CD14-positive monocyte (primary cell): ENCODE measurements around the gene COPE. TPM values are rescaled to one million over a fixed set of nuclear protein-coding genes. Genes with fewer than 3 reads are reported as not detected.

Experiments used
- DNase-seq, 3 donors: peaks; one replicate each; pipeline ENCODE4 v3.0.0-alpha.2; 2011 to 2022
- H2AFZ ChIP-seq: 2 replicates; pipeline ENCODE4 v1.6.0; 2012; ENCODE audit warnings: mild to moderate bottlenecking, low read depth, low read length, inconsistent platforms; ENCODE audit not compliant: insufficient read depth, poor library complexity, severe bottlenecking
- H3K27ac ChIP-seq, 2 donors: 1 replicate in 1 of 2; 2 replicates in 1 of 2; pipeline ENCODE4 v1.5.1; 2012 to 2013; ENCODE audit warnings: low read length in 2 of 2, control low read depth in 1 of 2, inconsistent platforms in 1 of 2, low read depth in 1 of 2, mild to moderate bottlenecking in 1 of 2
- H3K27me3 ChIP-seq, 2 donors: one replicate each; pipeline versions ENCODE4 v1.6.0 to v1.6.1; 2011 to 2013; ENCODE audit warnings: low read length in 2 of 2; ENCODE audit not compliant: control insufficient read depth in 2 of 2, insufficient read depth in 2 of 2
- H3K36me3 ChIP-seq, 2 donors: replicated peaks in 1 of 2; 1 replicate in 1 of 2; 2 replicates in 1 of 2; pipeline versions ENCODE4 v1.5.1 to v1.6.1; 2012 to 2013; ENCODE audit warnings: low read length in 2 of 2, control low read depth in 1 of 2, inconsistent platforms in 1 of 2, mild to moderate bottlenecking in 1 of 2; ENCODE audit not compliant: insufficient read depth in 2 of 2, control insufficient read depth in 1 of 2
- H3K4me1 ChIP-seq, 2 donors: 1 replicate in 1 of 2; 2 replicates in 1 of 2; pipeline versions ENCODE4 v1.5.1 to v1.6.1; 2012 to 2013; ENCODE audit warnings: low read length in 2 of 2, control low read depth in 1 of 2, inconsistent platforms in 1 of 2, mild to moderate bottlenecking in 1 of 2, moderate library complexity in 1 of 2; ENCODE audit not compliant: insufficient read depth in 2 of 2, control insufficient read depth in 1 of 2
- H3K4me2 ChIP-seq: replicated peaks from 2 replicates; pipeline ENCODE3; 2012; ENCODE audit warnings: low read length, moderate library complexity, mild to moderate bottlenecking; ENCODE audit not compliant: poor library complexity, severe bottlenecking; ENCODE audit errors: extremely low read depth
- H3K4me3 ChIP-seq, 3 experiments: fragments of 200-600 bp in 1 of 3; sonication (generic) in 1 of 3; replicated peaks in 1 of 3; 1 replicate in 2 of 3; 2 replicates in 1 of 3; pipeline ENCODE4 v1.5.1; 2011 to 2013; ENCODE audit warnings: low read length in 3 of 3, mild to moderate bottlenecking in 3 of 3, control low read depth in 2 of 3, low read depth in 2 of 3, inconsistent platforms in 1 of 3, moderate library complexity in 1 of 3
- H3K79me2 ChIP-seq: 2 replicates; pipeline ENCODE4 v1.6.0; 2012; ENCODE audit warnings: mild to moderate bottlenecking, control low read depth, inconsistent platforms, low read length, moderate library complexity; ENCODE audit not compliant: insufficient read depth
- H3K9ac ChIP-seq: 2 replicates; pipeline ENCODE4 v1.6.0; 2017; ENCODE audit warnings: low read length, mild to moderate bottlenecking; ENCODE audit not compliant: insufficient read depth, poor library complexity, severe bottlenecking
- H3K9me3 ChIP-seq, 2 donors: replicated peaks in 1 of 2; 1 replicate in 1 of 2; 2 replicates in 1 of 2; pipeline versions ENCODE4 v1.5.1 to v1.6.1; 2012 to 2013; ENCODE audit warnings: low read length in 2 of 2, control low read depth in 1 of 2; ENCODE audit not compliant: control insufficient read depth in 1 of 2, insufficient read depth in 1 of 2
- H4K20me1 ChIP-seq: 2 replicates; pipeline ENCODE4 v1.6.0; 2012; ENCODE audit warnings: mild to moderate bottlenecking, low read length, control low read depth, moderate library complexity; ENCODE audit not compliant: insufficient read depth
- H3K27ac Mint-ChIP-seq, 7 donors: one replicate each; pipeline ENCODE4 v1.8.0; 2020; ENCODE audit warnings: mild to moderate bottlenecking in 7 of 7, mixed read lengths in 7 of 7, moderate library complexity in 6 of 7, inconsistent platforms in 2 of 7
- H3K27me3 Mint-ChIP-seq, 3 donors: one replicate each; pipeline ENCODE4 v1.8.0; 2021 to 2022; ENCODE audit warnings: low read depth in 3 of 3, mild to moderate bottlenecking in 3 of 3, mixed read lengths in 3 of 3, moderate library complexity in 3 of 3, inconsistent platforms in 1 of 3
- H3K36me3 Mint-ChIP-seq, 2 donors: one replicate each; pipeline ENCODE4 v1.8.0; 2020; ENCODE audit warnings: mixed read lengths in 2 of 2, inconsistent platforms in 1 of 2, mild to moderate bottlenecking in 1 of 2
- H3K4me1 Mint-ChIP-seq: one replicate; pipeline ENCODE4 v1.8.0; 2020; ENCODE audit warnings: mild to moderate bottlenecking, mixed read lengths
- H3K4me3 Mint-ChIP-seq, 2 donors: one replicate each; pipeline ENCODE4 v1.8.0; 2020; ENCODE audit warnings: mild to moderate bottlenecking in 2 of 2, mixed read lengths in 2 of 2, moderate library complexity in 1 of 2
- H3K9me3 Mint-ChIP-seq, 7 donors: one replicate each; pipeline ENCODE4 v1.8.0; 2020 to 2022; ENCODE audit warnings: mixed read lengths in 7 of 7, mild to moderate bottlenecking in 6 of 7, moderate library complexity in 6 of 7, inconsistent platforms in 2 of 7
- WGBS: methylation state at CpG from one replicate; pipeline ENCODE4 v1.1.5; 2013; ENCODE audit warnings: missing lambda C conversion rate; ENCODE audit not compliant: insufficient coverage; 5-methylcytosine and 5-hydroxymethylcytosine counted together
- intact Hi-C, 2 donors: fragments of 100-400 bp; cut with micrococcal nuclease; formaldehyde crosslinking; loops; one replicate each; pipeline versions ENCODE4 v1.15.0 to v1.15.1; 2023
- polyA plus RNA-seq, 3 donors: library from polyadenylated mRNA; depleted of rRNA in 1 of 3; unstranded in 2 of 3; stranded (reverse) in 1 of 3; fragments of 300-500 nt in 2 of 3; fragments of >200 nt in 1 of 3; fragmentation: Illumina TruSeq in 2 of 3; gene quantifications; 1 replicate in 2 of 3; 2 replicates in 1 of 3; pipeline ENCODE4 v1.2.3, GENCODE V29; 2012 to 2021
- TF ChIP-seq, protein P1 (sequence below): fragments of 200-600 bp; IDR thresholded peaks from one replicate; pipeline ENCODE4 v1.8.0; 2022; ENCODE audit warnings: antibody characterized with exemption, mild to moderate bottlenecking

Gene COPE
- polyA plus RNA-seq, 3 donors: 331 to 345 (median 345) TPM

- TF ChIP-seq, protein P1, sequence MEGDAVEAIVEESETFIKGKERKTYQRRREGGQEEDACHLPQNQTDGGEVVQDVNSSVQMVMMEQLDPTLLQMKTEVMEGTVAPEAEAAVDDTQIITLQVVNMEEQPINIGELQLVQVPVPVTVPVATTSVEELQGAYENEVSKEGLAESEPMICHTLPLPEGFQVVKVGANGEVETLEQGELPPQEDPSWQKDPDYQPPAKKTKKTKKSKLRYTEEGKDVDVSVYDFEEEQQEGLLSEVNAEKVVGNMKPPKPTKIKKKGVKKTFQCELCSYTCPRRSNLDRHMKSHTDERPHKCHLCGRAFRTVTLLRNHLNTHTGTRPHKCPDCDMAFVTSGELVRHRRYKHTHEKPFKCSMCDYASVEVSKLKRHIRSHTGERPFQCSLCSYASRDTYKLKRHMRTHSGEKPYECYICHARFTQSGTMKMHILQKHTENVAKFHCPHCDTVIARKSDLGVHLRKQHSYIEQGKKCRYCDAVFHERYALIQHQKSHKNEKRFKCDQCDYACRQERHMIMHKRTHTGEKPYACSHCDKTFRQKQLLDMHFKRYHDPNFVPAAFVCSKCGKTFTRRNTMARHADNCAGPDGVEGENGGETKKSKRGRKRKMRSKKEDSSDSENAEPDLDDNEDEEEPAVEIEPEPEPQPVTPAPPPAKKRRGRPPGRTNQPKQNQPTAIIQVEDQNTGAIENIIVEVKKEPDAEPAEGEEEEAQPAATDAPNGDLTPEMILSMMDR: no peak
- peaks cover 0 to 1% (median 0%) of the 10 kb centered on the region in 7 donors for H3K9me3 Mint-ChIP-seq
- H3K4me1 Mint-ChIP-seq: peaks cover 53% of the 10 kb centered on the region
- no peaks in the 10 kb centered on the region for H3K36me3 ChIP-seq
- H3K27me3 ChIP-seq: no peaks in the 10 kb centered on the region
- H3K4me3 Mint-ChIP-seq: peak overlapping the region; percentile 16 to 84
- H3K36me3 Mint-ChIP-seq: peaks cover 0 to 2% of the 10 kb centered on the region in 2 donors
- DNase-seq: peak; percentile 83 to 94 (median 93)
- peak overlapping the region; percentile 52 for H2AFZ ChIP-seq
- peaks cover 65 to 70% of the 10 kb centered on the region in 2 donors for H3K4me1 ChIP-seq
- intact Hi-C loops: loop anchor here (1.0 to 2.0 kb wide), 3 partner anchors 9 to 48 kb away; partner anchors contain the start of genes COPE (in 1 of the 2) and DDX49 (in 1 of the 2)
- H3K27ac Mint-ChIP-seq: peak overlapping the region; percentile 97 to 99 (median 98)
- peak overlapping the region; percentile 68 for H3K4me2 ChIP-seq
- peak overlapping the region; percentile 93 to 97 for H3K27ac ChIP-seq
- WGBS: 0% methylated on average over 5 of the region's 11 CpGs
- H3K27me3 Mint-ChIP-seq: peaks cover 0 to 1% (median 1%) of the 10 kb centered on the region in 3 donors
- H3K79me2 ChIP-seq: no peaks in the 10 kb centered on the region
- peak overlapping the region in 1 of 3 experiments; percentile 54 for H3K4me3 ChIP-seq
- no peaks in the 10 kb centered on the region for H4K20me1 ChIP-seq
- H3K9me3 ChIP-seq: no peaks in the 10 kb centered on the region
- peak overlapping the region; percentile 74 for H3K9ac ChIP-seq
Measured at GRCh38 chr19:18967358-18968146, 48.4 kb upstream of the COPE start.

- TF ChIP-seq, protein P1: no peak
- H3K4me2 ChIP-seq: no peak overlapping the region
- H3K4me3 ChIP-seq: peak overlapping the region in 1 of 3 experiments; percentile 20
- H3K36me3 Mint-ChIP-seq: peaks cover 0 to 2% of the 10 kb centered on the region in 2 donors
- peak overlapping the region; percentile 27 for H3K9ac ChIP-seq
- H3K27ac ChIP-seq: peak overlapping the region; percentile 80 to 81
- peaks cover 0 to 10% (median 2%) of the 10 kb centered on the region in 3 donors for H3K27me3 Mint-ChIP-seq
- no peaks in the 10 kb centered on the region for H4K20me1 ChIP-seq
- H2AFZ ChIP-seq: no peak overlapping the region
- peak overlapping the region; percentile 12 to 42 for H3K4me3 Mint-ChIP-seq
- no peaks in the 10 kb centered on the region for H3K79me2 ChIP-seq
- no peaks in the 10 kb centered on the region for H3K36me3 ChIP-seq
- H3K9me3 Mint-ChIP-seq: peaks cover 0 to 1% (median 0%) of the 10 kb centered on the region in 7 donors
- peaks cover 56% of the 10 kb centered on the region for H3K4me1 Mint-ChIP-seq
- 0% methylated on average over 2 of the region's 4 CpGs for WGBS
- H3K9me3 ChIP-seq: no peaks in the 10 kb centered on the region
- intact Hi-C loops: loop anchor here in 1 of 2 donors (2.0 kb wide), 1 partner anchor 20 kb away; no protein-coding TSS in a partner anchor
- H3K4me1 ChIP-seq: peaks cover 62 to 70% of the 10 kb centered on the region in 2 donors
- DNase-seq: peak in 1 of 3 donors; percentile 36
- peak overlapping the region; percentile 96 to 99 (median 98) for H3K27ac Mint-ChIP-seq
- H3K27me3 ChIP-seq: no peaks in the 10 kb centered on the region
Measured at GRCh38 chr19:18966307-18966706, 47.1 kb upstream of the COPE start.
